Left colon (tissue), 2 donors: ENCODE data around the gene ERBIN. TPM values are rescaled to one million over a fixed set of nuclear protein-coding genes. Genes with fewer than 3 reads are reported as not detected.

Source experiments
- ATAC-seq: fragments of 200-7000 bp; cut with Tn5 transposase; one replicate; pipeline ENCODE4 v1.9.1; 2020; ENCODE audit warnings: mild to moderate bottlenecking, moderate library complexity
- DNase-seq, 2 donors: peaks; one replicate each; pipeline ENCODE4 v3.0.0-alpha.2; 2020
- intact Hi-C, 2 donors: fragments of 100-400 bp; cut with DNase I in 1 of 2; cut with micrococcal nuclease in 1 of 2; formaldehyde crosslinking; loops; one replicate each; pipeline versions ENCODE4 v1.11.2 to v1.14.0; 2022; cut with DNase I, micrococcal nuclease
- total RNA-seq, 2 donors: library from RNA; stranded (reverse); fragmentation: NEBNext Ultra II Directional; extraction: Animal tissue kit (Norgen Biotek cat#: 25700); gene quantifications; one replicate each; pipeline ENCODE4 v1.2.1, GENCODE V29; 2021
- donor health status: DM: no; HTN: no; CAD: no.
- donor health status: DM: yes; HTN: yes; CAD: no.

The ERBIN gene
- total RNA-seq, 2 donors from 2014 or later: 98.1 to 136 TPM

DNA sequence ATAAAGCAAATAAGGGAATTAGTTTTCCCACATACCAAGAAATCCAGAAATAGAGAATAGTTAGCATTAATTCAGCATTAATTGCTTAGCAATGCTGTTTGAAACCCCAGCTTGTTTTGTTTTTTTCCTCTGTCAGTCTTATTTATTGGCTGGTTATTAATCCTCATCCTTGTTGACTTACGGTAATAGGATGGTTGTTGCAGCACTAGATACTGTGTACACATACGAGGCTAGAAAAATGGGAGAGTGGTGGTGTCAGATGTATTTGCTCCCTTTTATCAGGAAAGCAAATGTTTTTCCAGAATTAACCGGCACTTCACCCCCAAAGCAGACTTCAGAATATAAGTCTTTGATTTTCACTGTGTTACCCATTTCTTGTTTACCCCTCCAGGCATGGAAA is 60.4 kb downstream of the ERBIN start:
- intact Hi-C loops: no loop called here
- ATAC-seq (no peak), DNase-seq (no peak)

DNA sequence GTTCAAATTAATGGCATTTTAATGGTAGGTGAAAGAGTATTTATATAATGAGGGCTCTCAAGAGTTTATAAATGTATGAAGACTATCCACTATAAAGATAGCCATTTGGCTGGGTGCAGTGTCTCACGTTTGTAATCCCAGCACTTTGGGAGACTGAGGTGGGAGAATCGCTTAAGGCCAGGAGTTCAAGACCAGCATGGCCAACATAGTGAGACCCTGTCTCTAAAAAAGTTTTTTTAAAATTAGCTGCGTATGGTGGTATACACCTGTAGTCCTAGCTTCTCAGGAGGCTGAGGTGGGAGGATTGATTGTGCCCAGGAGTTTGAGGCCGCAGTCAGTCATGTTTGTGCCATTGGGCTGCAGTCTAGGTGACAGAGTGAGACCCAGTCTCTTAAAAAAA is 61.6 kb downstream of the ERBIN start:
- intact Hi-C loops: no loop called here
- DNase-seq: no peak
- ATAC-seq: no peak

DNA sequence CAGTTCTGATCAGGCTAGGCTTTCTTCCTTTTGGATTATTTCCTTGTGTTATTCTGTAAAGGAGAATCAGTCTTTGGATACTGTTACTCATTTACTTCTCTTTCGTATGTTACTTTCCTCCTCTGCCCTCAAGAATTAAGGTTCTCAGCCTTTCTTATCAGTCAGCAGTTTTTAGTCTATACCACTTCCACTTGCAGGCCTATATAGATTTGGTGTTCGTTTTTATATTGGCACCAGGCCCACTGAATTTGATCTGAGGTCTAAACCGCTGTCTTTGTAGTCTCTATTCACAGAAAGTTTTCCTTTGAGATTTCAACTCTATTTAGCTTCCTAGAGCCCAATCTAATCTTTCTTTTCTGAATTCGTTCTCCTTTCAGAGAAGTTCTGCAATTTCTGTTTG is 62.8 kb downstream of the ERBIN start:
- ATAC-seq (no peak), DNase-seq (no peak)
- intact Hi-C loops: no loop called here

DNA sequence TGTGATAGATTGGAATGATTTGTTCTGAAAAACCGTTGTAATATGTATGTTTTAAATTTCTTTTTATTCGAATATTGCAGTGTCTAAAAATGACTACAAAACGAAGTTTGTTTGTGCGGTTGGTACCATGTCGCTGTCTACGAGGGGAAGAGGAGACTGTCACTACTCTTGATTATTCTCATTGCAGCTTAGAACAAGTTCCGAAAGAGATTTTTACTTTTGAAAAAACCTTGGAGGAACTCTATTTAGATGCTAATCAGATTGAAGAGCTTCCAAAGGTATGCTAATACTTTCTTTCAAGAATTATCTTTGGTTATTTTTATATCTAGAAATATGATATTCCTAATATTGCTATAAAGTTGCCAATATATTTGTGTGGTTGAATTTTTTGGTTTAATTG is 66.3 kb downstream of the ERBIN start:
- intact Hi-C loops: no loop called here
- ATAC-seq (no peak), DNase-seq (no peak)

DNA sequence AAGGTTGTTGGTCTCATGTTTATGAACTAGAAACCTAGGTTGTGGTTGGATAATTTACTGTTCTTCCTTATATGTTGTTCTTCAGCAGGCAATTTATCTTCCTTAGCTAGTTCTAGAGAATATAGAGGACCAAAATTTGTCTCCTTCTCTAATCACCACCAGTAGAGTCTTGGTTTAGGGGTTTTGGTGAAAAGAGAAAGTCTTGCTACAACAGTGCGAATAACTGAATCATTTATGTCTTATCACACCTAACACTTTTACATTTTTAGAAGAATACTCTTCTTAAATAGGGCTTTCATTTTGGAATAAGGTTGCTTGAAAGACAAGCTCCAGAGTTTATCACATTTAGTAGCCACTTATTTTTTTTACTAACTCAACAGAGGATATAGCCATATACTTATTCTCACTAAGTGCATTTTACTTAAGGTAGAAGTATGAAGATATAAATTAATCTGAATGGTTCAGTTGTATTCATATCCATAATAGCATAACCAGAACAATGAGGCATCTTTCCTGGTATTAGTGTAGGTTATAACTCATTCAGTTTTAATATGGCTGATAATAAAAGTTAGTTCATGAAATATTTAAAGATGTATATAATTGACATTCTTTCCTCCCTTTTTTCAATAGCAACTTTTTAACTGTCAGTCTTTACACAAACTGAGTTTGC is 67.9 kb downstream of the ERBIN start:
- DNase-seq (no peak), ATAC-seq (no peak)
- intact Hi-C loops: no loop called here

DNA sequence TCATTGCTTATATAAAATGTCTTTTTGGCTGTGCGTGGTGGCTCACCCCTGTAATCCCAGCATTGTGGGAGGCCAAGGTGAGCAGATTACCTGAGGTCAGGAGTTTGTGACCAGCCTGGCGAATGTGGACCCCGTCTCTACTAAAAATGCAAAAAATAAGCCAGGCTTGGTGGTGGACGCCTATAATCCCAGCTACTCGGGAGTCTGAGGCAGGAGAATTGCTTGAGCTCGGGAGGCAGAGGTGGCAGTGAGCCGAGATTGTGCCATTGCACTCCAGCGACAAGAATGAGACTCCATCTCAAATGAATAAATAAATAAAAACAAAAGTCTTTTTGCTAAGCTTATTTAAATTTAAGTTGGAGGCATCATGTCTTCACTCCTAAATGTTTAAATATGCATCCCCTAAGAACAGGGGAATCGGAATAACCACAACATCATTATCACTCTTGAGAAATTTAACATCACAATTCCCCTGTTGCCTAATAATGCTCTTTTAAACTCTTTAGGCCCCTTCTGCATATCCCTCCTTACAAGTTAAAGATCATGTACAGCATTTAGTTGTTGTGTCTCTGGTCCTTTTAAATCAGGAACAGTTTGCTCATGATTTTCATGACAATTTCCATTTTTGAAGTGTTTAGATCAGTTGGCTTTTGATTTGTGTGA is 72.8 kb downstream of the ERBIN start:
- ATAC-seq (no peak), DNase-seq (no peak)
- intact Hi-C loops: no loop called here

DNA sequence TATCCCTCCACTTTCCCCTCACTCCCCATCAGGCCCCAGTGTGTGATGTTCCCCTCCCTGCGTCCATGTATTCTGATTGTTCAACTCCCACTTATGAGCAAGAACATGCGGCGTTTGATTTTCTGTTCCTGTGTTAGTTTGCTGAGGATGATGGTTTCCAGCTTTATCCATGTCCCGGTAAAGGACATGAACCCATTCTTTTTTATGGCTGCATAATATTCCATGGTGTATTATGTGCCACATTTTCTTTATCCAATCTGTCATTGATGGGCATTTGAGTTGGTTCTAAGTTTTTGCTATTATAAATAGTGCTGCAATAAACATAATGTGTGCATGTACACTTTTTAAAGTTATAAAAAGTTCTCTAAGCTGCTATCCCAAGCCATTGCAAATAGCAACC is 75.6 kb downstream of the ERBIN start:
- DNase-seq: no peak
- intact Hi-C loops: no loop called here
- no peak for ATAC-seq

DNA sequence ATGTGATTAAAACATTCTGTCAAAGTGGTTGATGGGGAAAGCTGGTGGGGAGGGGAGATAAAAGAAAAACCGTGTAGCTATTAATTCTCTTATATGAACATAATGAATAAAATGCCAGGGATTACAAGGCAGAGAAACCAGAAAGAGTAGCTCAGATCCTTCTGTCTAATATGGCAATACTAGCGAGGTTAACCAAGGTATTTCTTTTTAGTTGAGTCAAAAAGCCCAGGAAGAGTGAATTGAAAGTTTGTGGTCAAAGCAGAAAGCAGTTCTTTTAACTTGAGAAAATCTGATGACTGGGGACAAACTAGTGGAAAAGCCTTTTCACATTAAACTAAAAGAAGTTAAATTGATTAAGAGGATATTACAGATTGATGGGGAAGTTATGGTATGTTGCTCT is 76.0 kb downstream of the ERBIN start:
- ATAC-seq: no peak
- intact Hi-C loops: no loop called here
- DNase-seq: no peak

DNA sequence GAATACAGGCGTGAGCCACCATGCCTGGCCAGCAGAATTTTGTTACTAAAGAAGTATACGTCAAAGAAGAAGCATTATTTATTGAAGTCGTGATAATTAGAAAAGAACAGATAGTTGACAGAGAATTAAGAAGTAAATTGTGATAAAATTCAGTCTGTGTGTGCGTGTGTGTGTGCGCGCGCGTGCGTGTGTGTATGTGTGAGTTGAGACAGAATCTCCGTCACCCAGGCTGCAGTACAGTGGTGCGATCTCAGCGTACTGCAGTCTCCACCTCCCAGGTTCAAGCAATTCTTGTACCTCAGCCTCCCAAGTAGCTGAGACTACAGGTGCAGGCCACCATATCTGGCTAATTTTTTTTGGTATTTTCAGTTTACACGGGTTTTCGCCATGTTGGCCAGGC is 77.8 kb downstream of the ERBIN start:
- no peak for ATAC-seq
- DNase-seq: no peak
- intact Hi-C loops: no loop called here

DNA sequence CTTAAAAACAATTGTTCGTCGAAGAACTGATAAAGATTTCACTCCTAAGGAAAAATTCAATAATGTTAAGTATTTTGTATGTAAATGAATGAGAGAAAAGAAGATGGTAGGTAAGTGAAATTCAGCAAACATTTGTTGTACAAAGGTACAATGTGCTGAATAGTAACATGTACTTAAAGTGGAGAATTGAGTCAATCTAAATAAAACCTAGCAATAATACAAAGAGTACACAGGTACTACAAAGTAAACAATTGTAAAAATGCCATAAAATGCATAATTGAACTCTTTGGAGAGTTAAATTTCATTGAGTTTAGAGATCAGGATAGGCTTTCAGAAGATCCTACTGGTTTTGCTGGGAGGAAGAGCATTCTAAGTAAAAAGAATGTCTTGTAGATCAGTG is 82.9 kb downstream of the ERBIN start:
- intact Hi-C loops: no loop called here
- ATAC-seq: peak; percentile 48
- DNase-seq: no peak

DNA sequence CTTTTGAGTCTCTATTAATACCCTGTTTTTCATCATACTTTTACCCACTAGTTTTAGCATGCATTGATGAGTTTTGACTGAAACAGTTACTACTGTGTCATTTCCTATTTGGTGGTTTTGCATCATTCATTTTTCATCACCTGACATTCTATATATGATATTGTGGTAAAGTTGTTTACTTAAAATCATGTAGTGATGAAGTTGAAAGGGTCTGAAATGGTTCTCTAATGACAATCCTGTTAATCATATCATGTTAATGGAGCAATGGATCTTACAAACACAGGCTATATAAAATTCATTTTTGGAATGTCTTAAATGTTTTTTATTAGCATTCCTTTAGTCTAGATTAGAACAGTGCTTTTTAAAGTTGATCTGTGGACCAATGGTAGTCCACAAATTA is 84.1 kb downstream of the ERBIN start:
- intact Hi-C loops: no loop called here
- no peak for ATAC-seq
- DNase-seq: no peak

DNA sequence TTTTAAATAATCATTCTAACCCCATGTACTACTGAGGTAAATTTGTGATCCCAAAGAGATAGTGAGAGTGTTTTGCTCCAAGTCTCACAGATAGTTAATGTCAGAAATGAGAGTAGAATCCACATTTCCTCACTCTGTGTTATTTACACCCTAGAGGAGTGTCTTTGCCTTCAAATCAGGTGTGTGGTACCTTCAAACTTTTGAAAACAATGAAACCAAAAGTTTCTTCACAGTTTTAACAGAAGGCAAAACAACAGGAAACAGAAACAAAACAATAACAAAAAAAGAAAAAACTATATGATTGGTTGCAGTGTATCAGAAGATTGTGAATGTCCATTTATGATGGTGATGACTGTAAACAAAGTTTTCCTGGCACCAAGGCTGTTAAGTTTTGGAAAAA is 85.9 kb downstream of the ERBIN start:
- intact Hi-C loops: no loop called here
- no peak for ATAC-seq
- no peak for DNase-seq

DNA sequence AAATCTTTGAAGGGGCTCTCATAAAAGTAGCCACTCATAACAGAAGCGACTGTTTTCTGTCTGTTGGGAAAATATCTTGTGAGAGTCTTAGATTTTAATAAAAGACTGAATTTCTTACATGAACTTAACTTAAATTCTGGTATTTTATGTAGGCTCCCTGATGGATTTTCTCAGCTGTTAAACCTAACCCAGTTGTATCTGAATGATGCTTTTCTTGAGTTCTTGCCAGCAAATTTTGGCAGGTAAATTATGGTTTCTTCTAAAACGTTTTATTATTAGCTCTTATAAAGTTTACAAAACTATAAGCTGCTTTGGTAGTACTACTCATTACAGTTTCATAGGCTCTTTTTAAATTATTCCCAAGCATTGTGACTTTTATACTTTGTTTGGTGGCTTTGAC is 87.0 kb downstream of the ERBIN start:
- intact Hi-C loops: no loop called here
- ATAC-seq: no peak
- no peak for DNase-seq

DNA sequence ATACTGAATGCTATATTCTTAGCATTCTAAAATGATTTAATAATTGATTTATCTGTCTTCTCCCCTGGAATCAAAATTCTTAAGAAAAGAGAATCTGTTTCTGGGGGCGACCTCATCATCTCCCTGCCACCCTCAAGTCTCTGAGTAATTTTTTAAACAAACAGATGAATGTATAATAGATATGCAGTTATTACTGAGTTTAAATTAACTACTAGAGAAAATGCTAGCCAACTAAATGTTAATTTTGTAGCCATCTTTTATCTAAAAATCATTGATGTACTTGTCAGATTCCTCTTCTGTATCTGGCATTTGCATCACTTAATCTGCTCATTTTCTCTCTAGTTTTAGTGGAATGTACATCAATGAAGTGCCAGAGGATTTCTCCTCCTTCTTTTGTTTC is 87.5 kb downstream of the ERBIN start:
- intact Hi-C loops: no loop called here
- no peak for ATAC-seq
- DNase-seq: no peak

DNA sequence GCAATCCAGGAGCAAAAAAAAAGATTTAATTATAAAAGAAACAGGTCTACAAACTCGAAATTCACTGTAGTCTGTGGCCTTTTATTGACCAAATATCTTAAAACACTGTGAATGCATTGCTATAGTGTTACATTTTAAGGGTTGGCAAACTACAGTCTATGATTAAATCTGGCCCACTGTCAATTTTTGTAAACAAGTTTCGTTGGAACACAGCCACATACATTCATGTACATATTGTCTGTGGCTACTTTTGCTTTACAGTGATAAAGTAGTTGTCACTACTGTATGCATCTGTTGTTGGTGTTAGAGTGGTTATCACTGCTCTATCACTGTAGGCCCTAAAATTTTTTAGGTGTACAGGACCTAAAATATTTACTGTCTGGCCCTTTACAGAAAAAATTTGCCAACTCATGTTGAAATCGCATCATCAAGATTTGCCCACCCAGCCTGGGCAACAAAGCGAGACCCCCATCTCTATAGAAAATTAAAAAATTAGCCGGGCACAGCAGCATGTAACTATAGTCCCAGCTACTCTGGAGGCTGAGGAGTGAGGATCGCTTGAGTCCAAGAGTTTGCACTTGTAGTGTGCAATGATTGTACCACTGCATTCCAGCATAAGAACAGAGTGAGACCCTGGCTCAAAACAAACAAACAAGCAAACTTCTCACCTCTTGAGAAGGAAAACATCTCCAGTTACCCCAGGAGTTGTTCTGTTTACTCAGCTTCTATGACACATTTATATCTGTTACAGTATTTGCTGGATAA is 89.0 kb downstream of the ERBIN start:
- no peak for ATAC-seq
- no peak for DNase-seq
- intact Hi-C loops: no loop called here

DNA sequence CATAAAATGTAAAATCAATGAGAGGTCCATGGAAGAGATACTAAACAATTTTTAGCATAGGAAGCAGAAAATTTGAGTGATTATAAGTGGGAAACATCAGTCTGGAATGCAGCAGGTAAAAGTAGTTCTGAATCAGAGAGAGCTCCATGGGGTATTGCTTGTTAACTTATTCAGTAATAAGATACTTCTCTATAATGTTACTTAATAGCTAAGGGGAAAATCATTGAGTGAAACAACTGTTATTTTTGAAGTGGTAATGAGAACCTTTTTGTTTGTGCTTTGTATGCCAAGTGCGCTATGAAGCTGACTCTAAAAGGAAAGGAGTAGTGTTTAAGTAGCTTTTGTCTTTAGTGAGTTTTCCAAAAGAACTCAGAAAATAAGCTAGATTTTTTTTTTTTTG is 95.2 kb downstream of the ERBIN start:
- ATAC-seq (no peak), DNase-seq (no peak)
- intact Hi-C loops: no loop called here

DNA sequence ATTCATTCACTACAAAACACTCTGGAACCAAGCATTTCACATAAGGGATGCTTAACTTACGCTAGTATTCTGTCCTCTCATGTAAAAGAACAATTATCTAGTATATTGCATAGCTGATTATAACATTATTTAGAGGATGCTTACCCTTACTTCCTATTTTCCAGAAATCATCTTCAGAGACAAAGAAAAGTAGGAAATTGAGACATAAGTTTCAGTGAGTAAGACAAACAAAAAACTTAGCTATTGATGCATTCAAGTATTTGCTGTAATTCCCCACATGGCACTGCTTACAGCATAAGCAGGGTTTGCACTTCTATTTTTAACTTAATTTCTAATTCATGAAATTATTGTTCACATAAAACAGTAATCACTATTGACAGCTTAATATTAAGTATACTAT is 112.9 kb downstream of the ERBIN start:
- no peak for ATAC-seq
- DNase-seq: no peak
- intact Hi-C loops: no loop called here

DNA sequence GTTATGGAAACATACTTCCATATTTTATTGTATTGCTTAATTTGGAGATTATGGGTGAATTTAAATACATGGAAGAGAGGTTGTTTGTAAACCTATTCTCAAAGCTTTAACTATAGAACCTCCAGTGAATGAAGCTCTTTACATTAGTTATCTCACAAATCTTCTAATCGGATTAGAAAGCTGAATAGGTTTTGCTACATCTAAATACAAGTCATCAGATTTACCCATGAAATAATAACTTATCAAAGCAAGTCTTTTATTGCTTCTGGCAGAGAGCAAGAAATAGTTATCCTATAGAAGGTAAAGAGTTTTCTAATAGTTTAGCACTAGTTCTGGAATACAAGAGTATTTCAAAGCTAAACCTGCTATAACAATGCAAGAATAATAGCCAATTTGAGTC is 113.3 kb downstream of the ERBIN start:
- intact Hi-C loops: no loop called here
- ATAC-seq (no peak), DNase-seq (no peak)

DNA sequence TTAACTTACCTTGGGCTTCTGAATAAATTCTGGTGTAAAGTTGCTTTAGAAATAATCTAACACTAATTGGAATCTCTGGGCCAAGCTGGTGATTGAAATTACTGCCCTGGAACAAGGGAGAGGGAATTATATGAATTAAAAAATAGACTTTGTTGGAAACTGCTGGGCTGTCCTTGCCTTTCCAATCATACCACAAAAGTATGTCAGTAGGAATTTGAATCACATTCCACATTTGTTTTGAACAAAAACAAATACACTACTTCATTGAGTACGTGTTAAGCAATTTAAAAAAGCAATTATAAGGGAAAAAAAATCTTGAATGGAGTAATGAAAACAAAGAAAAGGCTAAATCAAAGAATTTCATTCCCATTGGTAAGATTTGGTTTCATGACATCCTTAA is 115.3 kb downstream of the ERBIN start:
- intact Hi-C loops: no loop called here
- DNase-seq (no peak), ATAC-seq (no peak)

DNA sequence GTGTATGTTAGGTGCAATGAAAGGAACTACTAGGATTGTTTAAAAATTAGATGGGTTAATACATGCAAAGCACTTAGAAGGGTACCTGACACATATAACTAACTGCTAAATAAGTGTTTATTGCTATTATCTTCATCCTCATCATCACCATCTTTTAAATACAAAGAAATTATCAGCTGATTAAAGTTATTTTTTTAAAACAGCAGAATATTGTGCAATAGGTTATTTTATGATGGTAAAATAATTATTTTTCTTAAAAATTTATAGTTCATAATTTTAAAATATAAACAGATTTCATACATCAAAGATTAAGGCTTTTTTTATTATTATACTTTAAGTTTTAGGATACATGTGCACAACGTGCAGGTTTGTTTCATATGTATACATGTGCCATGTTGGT is 130.9 kb downstream of the ERBIN start:
- intact Hi-C loops: no loop called here
- DNase-seq (no peak), ATAC-seq (no peak)
